Keratinocyte (primary cell): ENCODE results near the gene LRP1B. TPM values are rescaled to one million over a fixed set of nuclear protein-coding genes. Genes with fewer than 3 reads are reported as not detected.

Source experiments
- DNase-seq: peaks from one replicate; pipeline ENCODE4 v3.0.0-alpha.2; 2011; ENCODE audit warnings: low read depth, missing footprints, low spot score
- FAIRE-seq: peaks from 2 replicates; lab custom pipeline; 2011; peaks lifted over from hg19 to GRCh38; lab: Jason Lieb, UNC
- H2AFZ ChIP-seq: 2 replicates; pipeline ENCODE4 v1.6.0; 2012; ENCODE audit warnings: low read length, control low read depth, inconsistent platforms; ENCODE audit not compliant: control insufficient read depth
- H3K27ac ChIP-seq: 2 replicates; pipeline ENCODE4 v1.5.1; 2011; ENCODE audit warnings: low read length; ENCODE audit not compliant: control insufficient read depth, insufficient read depth
- H3K27me3 ChIP-seq: 3 replicates; pipeline ENCODE4 v1.6.0; 2011; ENCODE audit warnings: low read length; ENCODE audit not compliant: control insufficient read depth, insufficient read depth; ENCODE audit errors: extremely low read depth
- H3K36me3 ChIP-seq, 2 experiments: 2 replicates in 1 of 2; 3 replicates in 1 of 2; pipeline ENCODE4 v1.5.1; 2011; ENCODE audit warnings: low read length in 2 of 2, mild to moderate bottlenecking in 1 of 2; ENCODE audit not compliant: control insufficient read depth in 2 of 2, insufficient read depth in 2 of 2; ENCODE audit errors: extremely low read depth in 1 of 2
- H3K4me1 ChIP-seq: 3 replicates; pipeline ENCODE4 v1.5.1; 2011; ENCODE audit warnings: low read length; ENCODE audit not compliant: control insufficient read depth, insufficient read depth; ENCODE audit errors: extremely low read depth
- H3K4me2 ChIP-seq: 3 replicates; pipeline ENCODE4 v1.6.0; 2011; ENCODE audit warnings: low read depth, low read length; ENCODE audit not compliant: control insufficient read depth, insufficient read depth; ENCODE audit errors: extremely low read depth
- H3K4me3 ChIP-seq, 3 experiments: fragments of 200-600 bp in 1 of 3; sonication (generic) in 1 of 3; 2 replicates in 2 of 3; 3 replicates in 1 of 3; pipeline ENCODE4 v1.5.1; 2011 to 2016; ENCODE audit warnings: low read length in 3 of 3, mild to moderate bottlenecking in 3 of 3, control low read depth in 2 of 3, inconsistent platforms in 1 of 3, low read depth in 1 of 3, mixed read lengths in 1 of 3, mixed run types in 1 of 3, moderate library complexity in 1 of 3; ENCODE audit not compliant: control insufficient read depth in 2 of 3, insufficient read depth in 2 of 3; ENCODE audit errors: extremely low read depth in 1 of 3
- H3K79me2 ChIP-seq: 2 replicates; pipeline ENCODE4 v1.6.0; 2012; ENCODE audit warnings: low read length; ENCODE audit not compliant: control insufficient read depth, insufficient read depth
- H3K9ac ChIP-seq: 3 replicates; pipeline ENCODE4 v1.6.0; 2011; ENCODE audit warnings: low read length; ENCODE audit not compliant: control insufficient read depth, insufficient read depth; ENCODE audit errors: extremely low read depth
- H3K9me1 ChIP-seq: 3 replicates; pipeline ENCODE4 v1.6.0; 2011; ENCODE audit warnings: low read length; ENCODE audit not compliant: control insufficient read depth, insufficient read depth; ENCODE audit errors: extremely low read depth
- H3K9me3 ChIP-seq: 2 replicates; pipeline ENCODE4 v1.5.1; 2012; ENCODE audit warnings: low read depth, low read length; ENCODE audit not compliant: control insufficient read depth
- H4K20me1 ChIP-seq: 3 replicates; pipeline ENCODE4 v1.6.0; 2011; ENCODE audit warnings: low read length; ENCODE audit not compliant: control insufficient read depth, insufficient read depth; ENCODE audit errors: extremely low read depth
- EZH2 ChIP-seq: IDR thresholded peaks from one replicate; pipeline ENCODE4 v1.6.1; 2012; ENCODE audit warnings: inconsistent platforms, mild to moderate bottlenecking, low read length, moderate library complexity
- dilution Hi-C: fragments of 300-500 bp; cut with MboI; formaldehyde crosslinking; loops from one replicate; pipeline ENCODE4 v1.7.0; 2020; ENCODE audit warnings: low sequenced_read_pairs; ENCODE audit not compliant: extremely low pct_ligation_motif_present
- polyA plus RNA-seq, 5 experiments: library from polyadenylated mRNA; depleted of rRNA in 3 of 5; stranded (reverse) in 3 of 5; stranded (forward) in 1 of 5; unstranded in 1 of 5; fragments of >200 nt; gene quantifications; 1 replicate in 1 of 5; 2 replicates in 3 of 5; 3 replicates in 1 of 5; pipeline versions ENCODE4 v1.2.1 to v1.2.3, GENCODE V29; 2011 to 2012; ENCODE audit warnings: missing spikeins in 2 of 5, low read depth in 1 of 5, low replicate concordance in 1 of 5
- TF ChIP-seq, protein P1 (sequence below), 3 experiments: IDR thresholded peaks in 1 of 3; conservative IDR thresholded peaks in 1 of 3; optimal IDR thresholded peaks in 1 of 3; 2 replicates in 2 of 3; 3 replicates in 1 of 3; pipeline versions ENCODE3 to v1.5.1; 2011; ENCODE audit warnings: low read length in 3 of 3, mild to moderate bottlenecking in 3 of 3, moderate library complexity in 2 of 3, control low read depth in 1 of 3, inconsistent platforms in 1 of 3; ENCODE audit not compliant: insufficient read depth in 2 of 3; ENCODE audit errors: extremely low read depth in 1 of 3

Gene LRP1B
- polyA plus RNA-seq, 1 donor (not counting 4 experiments of a cell fraction or from before 2014, with no cell fraction given) = not detected

DNA sequence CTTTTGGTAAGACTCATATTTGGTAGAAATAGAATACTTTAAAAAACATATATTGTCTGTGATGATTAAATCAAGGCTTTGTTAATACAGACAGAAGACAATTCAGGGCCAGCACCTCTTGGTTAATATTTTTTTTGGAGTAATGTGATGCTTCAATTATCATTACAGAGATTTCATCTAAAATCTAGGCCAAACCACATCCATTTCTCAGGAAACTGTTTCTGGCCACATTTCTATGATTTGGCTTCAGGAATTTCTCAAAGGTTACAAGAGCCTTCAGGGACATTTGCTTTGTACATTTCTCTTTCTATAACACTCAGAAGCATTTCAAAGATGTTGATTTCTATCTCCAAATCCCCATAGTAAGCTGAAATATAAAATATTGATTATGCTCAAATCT lies 614.9 kb downstream of the LRP1B start:
- Histone ChIP-seq H4K20me1 (no peaks in the 10 kb centered on the region), H3K36me3 (no peaks in the 10 kb centered on the region), H3K9ac (no peak overlapping the region), H3K4me2 (no peak overlapping the region), H3K9me3 (no peaks in the 10 kb centered on the region), H3K27ac (no peak overlapping the region), H3K79me2 (no peaks in the 10 kb centered on the region), H3K27me3 (no peaks in the 10 kb centered on the region), H2AFZ (no peak overlapping the region), H3K4me1 (no peaks in the 10 kb centered on the region), H3K4me3 (no peak overlapping the region), H3K9me1 (no peaks in the 10 kb centered on the region)
- no peak for TF ChIP-seq EZH2
- TF ChIP-seq, protein P1, sequence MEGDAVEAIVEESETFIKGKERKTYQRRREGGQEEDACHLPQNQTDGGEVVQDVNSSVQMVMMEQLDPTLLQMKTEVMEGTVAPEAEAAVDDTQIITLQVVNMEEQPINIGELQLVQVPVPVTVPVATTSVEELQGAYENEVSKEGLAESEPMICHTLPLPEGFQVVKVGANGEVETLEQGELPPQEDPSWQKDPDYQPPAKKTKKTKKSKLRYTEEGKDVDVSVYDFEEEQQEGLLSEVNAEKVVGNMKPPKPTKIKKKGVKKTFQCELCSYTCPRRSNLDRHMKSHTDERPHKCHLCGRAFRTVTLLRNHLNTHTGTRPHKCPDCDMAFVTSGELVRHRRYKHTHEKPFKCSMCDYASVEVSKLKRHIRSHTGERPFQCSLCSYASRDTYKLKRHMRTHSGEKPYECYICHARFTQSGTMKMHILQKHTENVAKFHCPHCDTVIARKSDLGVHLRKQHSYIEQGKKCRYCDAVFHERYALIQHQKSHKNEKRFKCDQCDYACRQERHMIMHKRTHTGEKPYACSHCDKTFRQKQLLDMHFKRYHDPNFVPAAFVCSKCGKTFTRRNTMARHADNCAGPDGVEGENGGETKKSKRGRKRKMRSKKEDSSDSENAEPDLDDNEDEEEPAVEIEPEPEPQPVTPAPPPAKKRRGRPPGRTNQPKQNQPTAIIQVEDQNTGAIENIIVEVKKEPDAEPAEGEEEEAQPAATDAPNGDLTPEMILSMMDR (optimal IDR thresholded peaks at IDR 0.05 in 1 of 3, IDR thresholded peaks at IDR 0.05 in 1 of 3, conservative IDR thresholded peaks at IDR 0.05 in 1 of 3; ENCODE audit: extremely low read depth in 1 of 3, insufficient read depth in 2 of 3, low read length in 3 of 3) = no peak
- FAIRE-seq (no peak), DNase-seq (no peak)
- dilution Hi-C loops = no loop called here

DNA sequence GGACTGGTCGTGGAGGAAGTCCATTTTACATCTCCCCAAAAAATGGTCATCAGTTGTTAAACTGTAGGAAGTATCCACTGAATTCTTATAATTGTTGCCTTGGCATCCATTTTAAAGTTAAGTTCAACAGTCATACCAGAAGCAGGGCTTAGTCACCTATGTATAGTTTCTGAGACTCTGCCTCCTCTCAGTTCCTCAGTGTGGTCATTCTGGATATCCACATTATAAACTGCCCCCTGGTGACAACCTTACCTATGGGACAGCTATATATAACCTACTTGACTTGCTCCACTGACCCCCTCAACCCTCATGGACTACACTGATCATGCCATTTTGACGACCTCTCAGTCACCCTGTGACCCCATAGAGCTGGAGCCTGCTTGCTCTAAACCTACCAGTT lies 617.0 kb downstream of the LRP1B start:
- Histone ChIP-seq H3K36me3 (no peaks in the 10 kb centered on the region), H3K9me1 (no peaks in the 10 kb centered on the region), H3K4me1 (no peaks in the 10 kb centered on the region), H3K9ac (no peak overlapping the region), H3K79me2 (no peaks in the 10 kb centered on the region), H3K9me3 (no peaks in the 10 kb centered on the region), H2AFZ (no peak overlapping the region), H3K4me2 (no peak overlapping the region), H3K4me3 (no peak overlapping the region), H3K27ac (no peak overlapping the region), H4K20me1 (no peaks in the 10 kb centered on the region), H3K27me3 (no peaks in the 10 kb centered on the region)
- no peak for DNase-seq
- dilution Hi-C loops = no loop called here
- TF ChIP-seq, protein P1 (optimal IDR thresholded peaks at IDR 0.05 in 1 of 3, IDR thresholded peaks at IDR 0.05 in 1 of 3, conservative IDR thresholded peaks at IDR 0.05 in 1 of 3; ENCODE audit: extremely low read depth in 1 of 3, insufficient read depth in 2 of 3, low read length in 3 of 3) = no peak
- TF ChIP-seq EZH2 = no peak
- no peak for FAIRE-seq
